NCI-H2227 treated with DMSO at 0.1 percent for 48 hours (cell line): ENCODE data around the gene DGKI.

Source experiments
- DNase-seq: peaks from one replicate; lab custom pipeline; 2025; lab: John Stamatoyannopoulos, UW

Gene DGKI

DNA sequence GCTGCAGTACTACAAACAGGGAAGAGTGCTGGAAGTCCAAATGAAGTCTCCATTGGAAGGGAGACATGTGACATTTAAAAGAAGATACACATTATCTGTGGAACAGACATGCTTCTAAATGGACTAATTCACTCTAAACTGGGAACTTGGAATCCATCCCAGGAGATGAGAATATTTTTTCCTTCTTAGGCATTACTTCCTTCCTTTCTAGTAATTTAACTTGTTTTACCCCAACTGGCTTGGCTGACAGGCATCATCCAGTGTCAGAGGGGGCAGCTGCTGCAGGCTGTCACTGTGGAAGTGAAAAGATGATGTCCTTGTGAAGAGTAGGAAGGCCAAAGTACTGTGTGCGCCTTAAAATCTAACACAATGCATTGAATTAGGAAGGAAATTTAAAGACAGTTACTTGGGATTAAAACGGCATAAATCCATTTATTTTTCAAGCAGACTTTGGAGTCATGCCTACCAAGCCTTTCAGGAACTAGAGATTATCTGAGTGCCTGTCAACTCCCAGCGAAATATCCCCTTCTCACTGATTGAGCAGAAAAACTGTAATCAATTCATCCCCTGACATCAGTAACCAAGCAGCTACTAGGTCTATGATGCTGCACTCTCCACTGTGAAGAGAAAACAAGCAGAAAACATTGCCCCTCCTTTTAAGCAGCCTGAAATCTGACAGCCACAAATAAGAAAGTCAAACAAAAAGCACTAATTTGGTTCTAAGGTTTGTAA, 161.2 kb downstream of the DGKI start:
- DNase-seq, result no peak

DNA sequence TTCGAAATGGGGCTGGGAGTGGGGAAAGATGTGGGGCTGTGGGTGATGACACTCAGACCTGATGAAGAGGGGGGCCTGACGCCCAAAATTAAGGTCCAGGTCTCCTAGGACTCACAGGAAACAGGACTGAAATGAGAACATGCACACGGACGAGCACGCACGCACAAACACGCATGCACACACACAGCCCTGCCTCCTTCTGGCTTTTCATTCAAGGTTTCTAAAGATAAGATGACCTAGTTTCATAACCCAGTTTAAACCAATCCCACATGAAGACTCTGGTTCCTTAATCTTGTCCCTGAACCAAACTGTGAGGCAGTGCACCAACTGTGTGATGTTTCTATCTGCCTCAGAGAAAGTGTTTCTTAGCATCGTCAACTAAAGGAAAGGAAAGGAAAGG, 162.0 kb downstream of the DGKI start:
- no peak for DNase-seq

DNA sequence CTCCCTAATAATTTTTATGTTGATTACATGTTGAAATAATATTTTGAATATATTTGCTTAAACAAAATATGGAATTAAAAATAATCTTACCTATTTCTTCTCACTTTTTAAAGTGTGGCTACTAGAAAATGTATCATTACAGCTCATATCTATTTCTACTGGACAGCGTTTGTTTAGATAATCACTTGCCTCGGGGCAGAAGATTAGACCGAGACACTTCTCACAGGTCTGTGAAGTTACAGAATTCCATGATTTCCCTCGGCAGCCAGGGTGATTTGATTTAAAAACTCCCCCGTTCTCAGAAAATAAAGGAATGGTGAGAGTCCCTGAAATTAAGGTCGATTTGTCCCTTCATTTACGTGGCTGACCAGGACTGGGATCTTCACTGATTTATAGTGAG, 162.5 kb downstream of the DGKI start:
- DNase-seq, result no peak

DNA sequence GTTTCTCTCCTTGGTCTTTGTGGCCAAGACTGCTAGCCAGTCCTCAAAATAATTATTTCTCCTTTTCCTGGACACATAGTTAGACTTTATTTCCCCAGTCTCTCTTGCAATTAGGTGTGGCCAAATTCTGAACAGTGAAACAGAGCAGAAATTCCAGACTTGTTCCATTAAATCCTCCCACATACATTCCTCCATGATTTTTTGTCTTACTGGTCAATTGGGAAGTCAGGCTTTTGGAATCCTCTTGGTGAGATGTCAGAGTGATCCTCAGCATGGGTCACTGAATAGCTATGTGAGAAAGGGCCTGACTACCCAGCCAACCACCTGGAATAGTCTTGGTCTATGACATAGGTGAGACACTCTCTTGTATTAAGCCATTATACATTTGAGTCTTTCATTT, 164.2 kb downstream of the DGKI start:
- no peak for DNase-seq

DNA sequence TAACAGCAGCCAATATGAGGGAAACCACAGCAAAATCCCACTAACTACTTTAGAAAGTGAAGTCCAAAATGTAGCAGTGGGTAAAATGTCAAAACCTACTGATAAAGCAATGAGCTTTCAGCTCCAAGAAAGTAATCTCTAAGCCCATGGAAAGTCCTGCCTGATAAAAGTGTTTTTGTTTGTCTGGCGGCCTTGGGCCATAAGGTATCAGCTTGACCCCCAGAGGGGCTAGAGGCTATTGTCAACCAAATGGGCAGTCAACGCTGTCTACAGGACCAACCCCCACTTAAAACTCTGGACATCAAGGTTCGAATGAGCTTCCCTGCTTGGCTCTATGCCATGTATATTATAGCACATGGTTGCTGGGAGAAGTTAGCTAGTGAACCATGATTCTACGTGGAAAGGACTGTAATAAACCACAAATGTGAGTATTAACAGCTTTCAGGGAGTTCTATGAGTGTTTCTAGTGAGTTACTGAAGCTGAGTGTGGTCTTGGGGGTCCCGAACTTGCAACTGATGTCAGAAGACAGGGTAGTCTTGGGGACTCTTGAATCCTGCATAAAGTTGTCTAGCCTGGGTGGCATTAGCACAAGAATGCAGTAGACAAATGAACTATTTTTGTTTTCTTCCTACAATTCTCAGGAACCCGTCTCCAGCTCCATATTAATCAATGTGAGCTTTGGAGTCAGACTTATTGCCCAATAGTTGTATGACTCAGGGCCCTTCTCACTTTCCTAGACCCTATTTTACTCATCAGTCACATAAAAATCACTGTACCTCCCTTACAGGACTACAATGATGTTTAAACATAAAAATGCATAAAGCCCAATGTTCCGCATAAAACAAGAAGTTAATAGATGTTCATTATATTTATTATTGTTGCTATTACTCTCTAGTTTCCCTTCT, 164.9 kb downstream of the DGKI start:
- DNase-seq, result no peak

DNA sequence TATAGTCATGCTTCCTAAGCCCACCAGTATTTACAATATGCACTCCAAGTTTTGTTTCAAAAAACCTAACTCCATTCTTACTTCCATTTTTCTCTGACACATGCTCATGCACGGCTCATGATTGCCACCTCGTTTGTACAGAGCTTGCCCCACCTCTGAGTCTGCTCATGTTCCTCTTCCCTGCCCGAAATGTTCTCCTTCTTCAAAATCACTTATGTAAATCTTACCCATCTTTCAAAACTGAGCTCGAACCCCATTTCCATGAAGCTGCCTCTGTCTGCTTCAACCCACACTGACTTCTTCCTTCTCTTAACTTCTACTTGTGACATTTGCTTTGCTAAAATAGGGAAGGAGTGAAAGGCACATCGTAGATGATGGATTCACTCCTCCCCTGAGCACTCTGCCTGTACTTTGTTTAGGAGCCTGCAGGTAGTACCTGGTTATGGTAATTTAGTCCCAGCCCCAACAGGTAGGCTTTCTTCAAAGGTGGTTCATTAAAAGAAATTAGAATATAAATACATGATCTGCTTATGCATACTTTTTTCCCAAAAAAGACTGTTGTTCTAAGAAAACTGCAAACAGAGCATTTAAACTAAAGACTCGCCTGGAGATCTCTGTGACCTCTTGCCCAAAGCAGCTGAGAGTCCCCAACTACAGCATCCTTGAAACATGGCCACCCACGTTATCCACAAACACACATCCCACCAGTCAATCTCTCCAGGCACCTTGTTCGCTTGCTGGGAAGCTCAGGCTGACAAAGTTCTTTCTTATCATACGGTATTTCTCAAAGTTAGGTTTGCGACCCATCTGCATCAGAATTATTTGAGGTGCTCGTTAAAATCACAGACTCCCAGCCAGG, 172.0 kb downstream of the DGKI start:
- DNase-seq, result no peak

DNA sequence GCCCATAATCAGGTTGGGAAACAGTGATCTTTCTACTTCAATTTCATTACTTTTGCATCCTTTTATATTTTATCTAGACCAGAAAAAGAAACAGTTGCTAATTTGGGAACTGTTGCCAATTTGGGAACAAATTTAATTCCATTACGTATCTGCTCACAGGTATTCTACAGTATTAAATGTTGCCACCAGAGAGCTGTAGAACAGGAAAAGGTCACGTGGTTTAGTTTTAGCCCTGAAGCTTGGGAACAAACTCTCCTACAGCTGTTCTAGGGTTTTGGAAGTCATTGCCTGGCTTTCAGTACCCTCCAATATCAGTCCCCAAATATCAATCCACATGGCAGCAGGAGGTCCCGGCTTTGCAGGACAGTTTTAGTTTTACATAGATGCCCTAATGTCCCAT, 172.7 kb downstream of the DGKI start:
- no peak for DNase-seq

DNA sequence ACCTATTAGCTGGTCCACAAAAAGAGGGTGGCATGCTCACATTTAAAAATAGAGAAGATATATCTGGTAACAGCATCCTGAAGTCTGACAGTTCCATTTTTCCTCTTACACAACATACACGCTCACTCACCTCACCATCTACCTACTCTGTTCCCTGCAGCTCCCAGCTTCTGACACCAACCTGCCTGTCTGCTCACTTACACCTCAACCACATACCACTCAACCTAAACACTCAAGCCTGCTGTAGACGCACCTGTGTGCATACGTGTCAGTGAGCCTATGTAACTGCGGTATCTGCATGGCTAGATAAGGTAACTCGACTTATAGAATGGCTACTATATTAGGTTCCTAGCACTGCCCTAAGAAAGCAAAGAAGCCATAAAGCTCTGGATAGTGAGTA, 174.9 kb downstream of the DGKI start:
- no peak for DNase-seq

DNA sequence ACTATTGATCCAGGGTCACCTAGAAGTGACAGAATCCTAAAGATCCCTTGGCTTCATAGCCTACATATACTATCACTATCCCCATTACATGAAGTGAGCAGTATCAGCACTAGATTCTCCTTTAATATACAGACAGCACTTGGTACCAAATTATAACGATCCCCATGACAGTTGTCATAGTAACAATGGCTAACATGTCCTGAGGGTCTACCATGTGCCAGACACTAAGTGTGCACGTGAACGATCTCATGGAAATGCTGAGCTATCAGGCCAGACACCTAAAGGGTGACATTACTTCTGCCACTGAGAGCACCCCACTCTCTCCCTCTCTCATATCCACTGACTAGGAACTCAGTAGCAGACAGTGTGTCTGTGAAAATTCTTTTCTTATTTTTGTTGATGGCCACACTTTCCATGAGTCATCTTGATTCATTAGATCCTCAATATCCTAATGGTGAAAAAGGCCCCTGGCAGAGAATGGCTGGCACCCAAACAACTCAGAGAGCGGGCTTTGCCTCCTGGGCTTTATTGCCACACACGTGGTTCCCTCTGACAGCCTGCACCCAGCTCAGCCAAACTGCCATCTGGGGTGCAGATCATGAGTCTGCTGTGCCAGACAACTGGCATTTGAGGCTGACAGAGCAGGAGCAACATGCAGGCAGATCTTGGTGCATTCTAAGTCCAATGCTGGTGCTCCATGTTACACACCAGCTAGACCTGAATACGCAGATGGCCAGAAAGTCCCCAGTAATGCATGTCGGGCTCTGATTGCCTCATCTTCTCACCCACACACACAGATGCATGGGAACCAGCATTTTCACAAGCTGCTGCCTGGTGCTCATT, 176.3 kb downstream of the DGKI start:
- DNase-seq, result no peak

DNA sequence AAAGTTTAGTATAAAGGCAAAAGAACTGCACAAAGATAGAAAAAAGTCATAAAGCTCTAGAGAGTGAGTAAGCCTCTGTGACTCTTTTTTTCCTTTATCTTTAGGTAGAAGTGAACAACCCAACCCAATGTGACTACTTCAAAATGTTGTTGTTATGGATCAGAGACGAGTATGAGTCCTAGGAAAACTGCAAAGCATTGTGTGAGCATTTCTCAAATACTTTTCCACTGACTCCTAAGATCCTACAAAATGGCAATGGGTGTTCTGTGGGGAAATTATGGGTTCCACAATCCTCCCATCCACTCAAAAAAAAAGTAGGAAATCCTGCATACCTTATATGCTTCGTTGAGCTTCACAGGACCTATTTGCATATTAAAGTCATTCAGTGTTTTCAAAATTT, 177.1 kb downstream of the DGKI start:
- DNase-seq, result no peak

DNA sequence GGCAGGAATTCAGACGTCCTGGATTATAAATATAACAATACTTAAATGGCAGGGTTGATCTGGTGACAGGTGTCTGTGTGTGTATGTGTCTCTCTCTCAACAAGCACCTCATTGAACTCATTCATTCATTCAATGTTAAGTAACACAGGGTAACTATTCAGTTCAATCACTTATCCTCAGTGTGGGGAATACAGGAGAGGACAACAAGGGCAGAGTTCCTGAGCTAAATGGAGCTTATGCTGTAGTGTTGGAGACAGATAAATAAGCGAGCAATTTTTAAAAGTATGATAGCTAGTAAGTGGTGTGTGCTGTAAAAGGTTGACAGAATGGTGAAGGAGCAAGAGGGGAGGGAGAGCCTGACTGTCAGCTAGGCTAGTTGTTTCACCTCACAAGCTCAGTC, 178.4 kb downstream of the DGKI start:
- DNase-seq, result no peak

DNA sequence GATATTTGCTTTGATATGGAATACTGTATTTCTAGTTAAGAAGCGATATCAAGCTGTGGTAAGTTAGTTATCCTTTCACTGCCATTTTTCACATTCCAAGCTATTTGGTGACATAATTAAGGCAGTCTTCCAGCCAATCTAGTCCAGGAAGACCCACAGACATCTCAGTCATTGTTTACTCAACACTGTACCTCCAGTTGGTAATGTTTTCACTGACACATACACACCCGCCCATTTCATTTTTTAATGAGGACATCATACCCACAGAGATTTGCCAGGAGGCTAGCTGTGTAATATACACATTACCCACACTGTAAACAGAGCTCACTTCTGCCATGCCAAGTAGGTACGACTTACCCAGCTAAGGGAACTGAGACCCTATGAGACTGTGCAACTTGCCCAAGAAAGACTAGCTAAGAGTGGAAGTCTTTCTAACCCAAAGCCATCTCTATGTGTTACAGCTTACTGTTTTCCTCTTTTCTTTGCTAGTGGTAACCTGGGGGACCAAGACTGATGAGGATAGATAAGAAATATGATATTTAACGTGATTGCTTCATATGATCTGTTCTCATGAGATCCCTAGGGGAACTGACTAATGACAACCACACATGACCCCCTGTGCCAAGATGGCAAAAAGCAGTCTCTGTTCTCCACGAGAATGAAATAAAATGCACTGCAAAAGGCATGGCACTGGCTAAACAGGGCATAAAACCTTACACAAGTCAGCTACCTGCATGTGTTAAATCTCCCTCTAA, 179.0 kb downstream of the DGKI start:
- no peak for DNase-seq

DNA sequence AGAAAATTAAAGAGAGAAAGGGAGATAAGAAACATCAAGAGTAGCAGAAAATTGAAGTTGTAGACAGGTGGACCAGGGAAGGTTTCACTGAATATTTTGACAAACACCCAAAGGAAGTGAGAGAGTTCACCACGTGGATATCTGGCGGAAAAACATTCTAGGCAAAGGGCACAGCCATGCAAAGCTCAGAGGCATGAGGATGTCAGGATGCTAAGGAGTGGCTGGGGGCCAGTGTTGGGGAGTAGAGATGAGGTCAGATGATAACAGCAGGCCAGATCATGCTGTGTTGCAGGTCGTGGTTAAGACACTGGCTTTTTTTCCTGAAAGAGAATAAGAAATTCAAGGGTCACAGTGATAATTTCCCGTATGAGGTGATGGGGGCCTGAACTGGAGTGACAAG, 181.9 kb downstream of the DGKI start:
- no peak for DNase-seq

DNA sequence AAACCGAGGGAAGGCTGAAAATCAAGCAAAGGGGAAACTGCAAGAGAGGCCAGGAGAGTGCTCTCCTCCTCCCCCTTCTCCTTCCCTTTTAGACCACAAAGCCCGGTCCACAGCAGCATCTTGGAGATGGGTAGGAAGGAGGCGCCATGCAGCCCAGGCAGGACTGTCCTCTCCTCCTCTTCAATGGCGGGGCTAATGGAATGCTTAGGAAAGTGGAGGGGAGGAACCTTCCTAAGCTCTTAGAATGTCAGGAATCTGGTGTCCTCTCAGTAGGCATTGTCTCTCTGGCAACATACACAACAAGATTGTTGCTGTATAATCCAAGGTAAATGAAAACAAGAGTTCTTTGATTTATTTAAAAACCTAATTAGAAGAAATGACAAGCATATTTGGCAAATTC, 185.1 kb downstream of the DGKI start:
- DNase-seq, result no peak

DNA sequence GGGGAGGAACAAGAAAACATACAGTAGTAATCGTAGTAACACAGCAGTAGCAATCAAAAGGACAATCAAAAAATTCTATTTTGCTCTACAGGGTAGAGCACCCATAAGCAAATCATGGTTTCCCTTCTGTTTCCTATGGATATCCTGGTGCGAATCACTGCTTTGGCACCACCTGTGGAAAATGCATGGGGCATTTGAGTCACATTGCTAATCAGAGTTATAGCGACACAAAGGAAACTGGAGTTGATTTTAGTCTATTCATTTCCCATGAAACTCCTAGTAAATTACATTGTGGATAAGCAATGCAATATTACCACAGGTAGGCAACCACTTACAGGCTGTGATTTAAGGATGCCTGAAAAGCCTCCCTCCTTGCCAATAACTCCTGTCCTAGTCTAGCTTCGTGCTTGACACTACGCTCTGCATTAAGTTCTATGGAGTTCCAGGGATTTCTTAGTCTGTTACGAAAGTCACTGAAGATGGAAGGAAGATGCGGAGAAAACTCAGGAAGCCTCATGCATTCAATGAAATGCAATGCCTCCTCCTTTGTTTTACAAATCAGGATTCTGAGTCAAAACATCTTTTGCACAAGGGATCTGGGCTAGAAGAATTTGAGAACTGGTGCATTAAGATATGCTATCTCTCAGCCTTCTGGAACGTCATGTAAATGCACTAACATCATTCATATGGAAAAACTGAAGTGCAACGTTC, 188.4 kb downstream of the DGKI start:
- no peak for DNase-seq

DNA sequence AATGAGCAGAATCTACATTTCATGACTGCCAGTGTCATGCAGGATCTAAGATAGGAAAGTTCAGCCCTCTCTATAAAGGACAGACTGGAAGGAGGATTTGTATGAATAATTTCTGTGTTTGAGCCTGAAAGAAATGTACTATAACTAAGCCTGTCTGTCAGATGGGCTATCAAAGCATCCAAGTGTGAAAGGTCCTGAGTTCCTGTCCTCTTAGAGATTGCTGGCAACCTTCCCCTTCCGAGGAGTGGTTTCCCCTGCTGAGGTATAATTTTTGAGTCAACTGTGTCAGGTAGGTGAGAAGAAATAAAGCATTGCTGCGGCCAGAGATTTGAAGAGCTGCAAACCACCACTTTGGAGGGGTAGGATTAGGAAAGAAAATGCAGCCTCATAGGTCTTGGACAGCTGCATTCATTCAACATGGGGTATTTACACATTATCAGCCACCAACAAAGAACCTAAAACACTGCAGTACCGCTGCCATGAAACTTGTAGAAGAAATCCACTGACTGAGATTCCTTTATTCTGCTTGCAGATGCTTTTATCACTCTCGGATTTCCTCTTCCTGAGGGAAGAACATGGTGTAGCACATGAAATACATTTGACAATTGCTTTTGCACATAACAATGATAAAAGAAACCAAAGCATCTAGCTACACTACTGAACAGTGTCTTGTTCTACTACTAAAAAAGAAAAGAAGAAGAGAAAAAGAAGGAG, 189.1 kb downstream of the DGKI start:
- DNase-seq, result peak; percentile 43

DNA sequence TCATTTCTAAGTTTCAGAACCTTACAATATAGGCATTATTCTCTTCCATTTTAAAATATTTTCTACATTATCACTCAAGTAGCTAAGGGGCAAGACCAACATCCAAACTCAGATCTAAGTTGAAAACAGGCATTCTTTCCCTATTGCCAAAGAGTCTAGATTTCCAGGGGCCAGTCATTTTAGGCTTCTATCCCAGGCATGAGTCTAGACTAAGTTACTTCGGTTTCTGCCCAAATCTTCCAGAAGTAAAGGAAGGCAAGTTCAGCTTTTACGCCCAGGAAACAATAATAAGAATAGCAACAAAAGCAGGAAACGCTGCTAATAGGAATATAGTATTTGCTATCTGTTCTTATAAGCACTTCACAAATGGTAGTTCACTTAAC, 189.9 kb downstream of the DGKI start:
- no peak for DNase-seq

DNA sequence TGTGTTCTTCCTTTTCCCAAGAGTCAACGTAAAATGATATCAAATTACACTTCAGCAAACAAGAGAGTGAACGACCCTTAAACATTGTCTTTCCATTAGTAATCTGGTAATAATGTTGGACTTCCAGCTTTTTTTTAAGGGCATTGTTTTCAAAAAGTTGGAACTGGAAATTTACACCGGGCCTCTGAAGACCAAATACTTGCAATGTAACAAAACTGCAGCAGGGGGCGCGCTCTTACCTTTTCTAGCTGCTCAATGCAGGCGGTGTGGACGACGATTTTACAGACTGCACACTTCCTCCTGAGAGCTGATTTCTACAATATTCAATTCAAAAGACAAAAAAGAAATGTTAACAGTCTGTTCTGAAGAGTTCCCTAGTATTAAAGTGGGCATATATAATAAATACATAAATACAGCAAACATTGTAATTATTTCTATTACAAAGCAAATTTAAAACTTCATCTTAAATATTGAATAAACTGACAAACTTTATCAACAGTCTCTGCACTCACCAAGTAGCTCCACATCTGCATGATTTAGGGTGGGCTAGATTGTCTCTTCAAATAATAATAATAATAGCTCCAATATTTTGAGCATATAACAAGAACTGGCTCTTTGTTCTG, 190.4 kb downstream of the DGKI start:
- peak; percentile 85 for DNase-seq

DNA sequence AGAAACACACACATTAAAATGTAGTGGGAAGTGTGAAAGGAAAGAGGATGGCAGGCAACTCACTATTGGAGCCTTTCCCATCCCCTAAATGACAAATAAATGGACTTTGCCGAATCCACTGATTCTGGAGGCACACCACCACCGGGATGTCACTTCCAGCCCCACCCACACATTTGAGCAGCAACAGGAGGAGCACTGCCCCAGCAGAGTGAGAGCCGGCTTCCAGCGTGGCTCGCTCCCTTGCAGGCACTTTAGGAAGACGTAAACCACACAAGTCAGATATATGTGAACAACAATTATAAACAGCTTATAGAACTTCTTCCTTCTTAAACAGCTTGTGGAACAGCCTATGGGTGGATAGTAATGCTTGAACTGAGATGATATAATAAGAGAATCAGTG, 191.0 kb downstream of the DGKI start:
- no peak for DNase-seq
